Measurements from ENCODE around the gene CETN2.

DNA sequence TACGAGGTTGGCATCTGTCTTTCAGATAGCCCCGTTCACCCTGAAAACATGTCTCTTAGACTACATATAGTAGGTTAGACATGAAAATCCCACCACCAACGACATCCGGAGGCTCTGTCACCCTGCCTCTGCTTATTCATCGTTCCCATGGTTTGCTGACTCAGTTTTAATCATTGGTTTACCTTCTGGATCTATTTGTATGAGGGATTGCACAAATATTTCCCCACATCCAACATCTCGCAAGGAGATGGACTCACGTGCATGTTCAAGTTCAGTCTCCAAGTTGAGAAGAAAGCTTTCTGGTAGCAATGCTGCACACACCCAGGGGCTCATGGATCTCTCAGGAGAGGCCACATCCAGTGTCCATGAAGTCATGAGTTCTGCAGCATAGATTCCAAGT is 10.8 kb downstream of the CETN2 start:
- TF ChIP-seq, protein P1, sequence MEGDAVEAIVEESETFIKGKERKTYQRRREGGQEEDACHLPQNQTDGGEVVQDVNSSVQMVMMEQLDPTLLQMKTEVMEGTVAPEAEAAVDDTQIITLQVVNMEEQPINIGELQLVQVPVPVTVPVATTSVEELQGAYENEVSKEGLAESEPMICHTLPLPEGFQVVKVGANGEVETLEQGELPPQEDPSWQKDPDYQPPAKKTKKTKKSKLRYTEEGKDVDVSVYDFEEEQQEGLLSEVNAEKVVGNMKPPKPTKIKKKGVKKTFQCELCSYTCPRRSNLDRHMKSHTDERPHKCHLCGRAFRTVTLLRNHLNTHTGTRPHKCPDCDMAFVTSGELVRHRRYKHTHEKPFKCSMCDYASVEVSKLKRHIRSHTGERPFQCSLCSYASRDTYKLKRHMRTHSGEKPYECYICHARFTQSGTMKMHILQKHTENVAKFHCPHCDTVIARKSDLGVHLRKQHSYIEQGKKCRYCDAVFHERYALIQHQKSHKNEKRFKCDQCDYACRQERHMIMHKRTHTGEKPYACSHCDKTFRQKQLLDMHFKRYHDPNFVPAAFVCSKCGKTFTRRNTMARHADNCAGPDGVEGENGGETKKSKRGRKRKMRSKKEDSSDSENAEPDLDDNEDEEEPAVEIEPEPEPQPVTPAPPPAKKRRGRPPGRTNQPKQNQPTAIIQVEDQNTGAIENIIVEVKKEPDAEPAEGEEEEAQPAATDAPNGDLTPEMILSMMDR (IDR thresholded peaks at IDR 0.05), result no peak
- no peak for TF ChIP-seq POLR2A (IDR thresholded peaks at IDR 0.05)

All from testis (tissue), 2 donors.